HEK293 (cell line): ENCODE measurements around the gene FAM151B.

Experiments
- FEZF1 ChIP-seq: fragments of 450-650 bp; formaldehyde crosslinking; IDR thresholded peaks from 2 replicates; pipeline ENCODE4 v1.5.1; 2016; ENCODE audit warnings: missing biosample characterization, missing genetic modification characterization
- KLF16 ChIP-seq: fragments of 450-650 bp; formaldehyde crosslinking; IDR thresholded peaks from 2 replicates; pipeline ENCODE4 v1.5.1; 2017; ENCODE audit warnings: missing biosample characterization, missing genetic modification characterization
- TCF7L2 ChIP-seq: IDR thresholded peaks from 2 replicates; pipeline ENCODE4 v1.6.1; 2011; ENCODE audit warnings: low read depth, mild to moderate bottlenecking, inconsistent platforms, low read length, moderate library complexity, borderline replicate concordance
- ZBTB1 ChIP-seq: fragments of 450-650 bp; formaldehyde crosslinking; IDR thresholded peaks from 2 replicates; pipeline ENCODE4 v1.5.1; 2016; ENCODE audit warnings: missing biosample characterization, missing genetic modification characterization
- ZBTB7A ChIP-seq: fragments of 450-650 bp; formaldehyde crosslinking; IDR thresholded peaks from 2 replicates; pipeline ENCODE4 v1.5.1; 2016; ENCODE audit warnings: low read depth, missing biosample characterization, missing genetic modification characterization
- ZNF274 ChIP-seq, 2 experiments: fragments of 200-500 bp in 1 of 2; fragments of 450-650 bp in 1 of 2; sonication (Bioruptor generic) in 1 of 2; formaldehyde crosslinking in 1 of 2; IDR thresholded peaks; 2 replicates each; pipeline versions ENCODE4 v1.5.1 to v1.6.1; 2014 to 2016; ENCODE audit warnings: borderline replicate concordance in 1 of 2, inconsistent platforms in 1 of 2, low read length in 1 of 2, missing biosample characterization in 1 of 2, missing genetic modification characterization in 1 of 2
- ZNF391 ChIP-seq: fragments of 450-650 bp; formaldehyde crosslinking; IDR thresholded peaks from 2 replicates; pipeline ENCODE4 v1.5.1; 2016; ENCODE audit warnings: low read depth, missing biosample characterization, missing genetic modification characterization, borderline replicate concordance
- ZNF423 ChIP-seq: fragments of 450-650 bp; formaldehyde crosslinking; IDR thresholded peaks from 2 replicates; pipeline ENCODE4 v1.5.1; 2016; ENCODE audit warnings: missing biosample characterization, missing genetic modification characterization
- ZNF670 ChIP-seq: fragments of 450-650 bp; formaldehyde crosslinking; IDR thresholded peaks from 2 replicates; pipeline ENCODE4 v1.5.1; 2016; ENCODE audit warnings: missing biosample characterization, missing genetic modification characterization, low read depth
- ZNF768 ChIP-seq: fragments of 450-650 bp; formaldehyde crosslinking; IDR thresholded peaks from 2 replicates; pipeline ENCODE4 v1.5.1; 2018; ENCODE audit warnings: missing biosample characterization, mild to moderate bottlenecking, missing genetic modification characterization
- TF ChIP-seq, protein P1 (sequence below): fragments of 450-650 bp; formaldehyde crosslinking; IDR thresholded peaks from 2 replicates; pipeline ENCODE4 v1.5.1; 2016; ENCODE audit warnings: missing biosample characterization, missing genetic modification characterization
- TF ChIP-seq, protein P2 (sequence below): fragments of 450-650 bp; formaldehyde crosslinking; IDR thresholded peaks from 2 replicates; pipeline ENCODE4 v1.5.1; 2016; ENCODE audit warnings: missing biosample characterization, missing genetic modification characterization
- TF ChIP-seq, protein P3 (sequence below): fragments of 450-650 bp; formaldehyde crosslinking; IDR thresholded peaks from 2 replicates; pipeline ENCODE4 v1.5.1; 2016; ENCODE audit warnings: missing biosample characterization, missing genetic modification characterization
- TF ChIP-seq, protein P4 (sequence below): fragments of 450-650 bp; formaldehyde crosslinking; IDR thresholded peaks from 2 replicates; pipeline ENCODE4 v1.5.1; 2016; ENCODE audit warnings: missing biosample characterization, missing genetic modification characterization

DNA sequence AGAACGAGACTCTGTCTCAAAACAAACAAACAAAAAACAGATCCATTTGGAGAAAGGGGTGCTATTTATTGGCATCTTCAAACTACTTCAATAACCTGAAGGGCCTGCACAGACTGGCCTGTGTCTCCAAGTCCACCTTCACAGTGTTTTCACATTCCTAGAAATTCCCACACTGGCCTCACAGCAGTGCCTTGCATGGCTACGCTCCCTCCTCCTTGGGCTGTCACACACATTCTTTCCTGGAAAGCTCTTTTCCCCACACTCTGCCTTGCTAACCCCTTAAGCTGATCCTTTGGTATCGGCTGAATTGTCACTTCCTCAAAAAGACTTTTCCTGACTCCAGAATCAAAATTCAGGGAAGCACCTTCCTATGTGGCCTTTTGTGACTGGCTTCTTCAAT is 19.8 kb downstream of the FAM151B start:
- TF ChIP-seq, protein P1, sequence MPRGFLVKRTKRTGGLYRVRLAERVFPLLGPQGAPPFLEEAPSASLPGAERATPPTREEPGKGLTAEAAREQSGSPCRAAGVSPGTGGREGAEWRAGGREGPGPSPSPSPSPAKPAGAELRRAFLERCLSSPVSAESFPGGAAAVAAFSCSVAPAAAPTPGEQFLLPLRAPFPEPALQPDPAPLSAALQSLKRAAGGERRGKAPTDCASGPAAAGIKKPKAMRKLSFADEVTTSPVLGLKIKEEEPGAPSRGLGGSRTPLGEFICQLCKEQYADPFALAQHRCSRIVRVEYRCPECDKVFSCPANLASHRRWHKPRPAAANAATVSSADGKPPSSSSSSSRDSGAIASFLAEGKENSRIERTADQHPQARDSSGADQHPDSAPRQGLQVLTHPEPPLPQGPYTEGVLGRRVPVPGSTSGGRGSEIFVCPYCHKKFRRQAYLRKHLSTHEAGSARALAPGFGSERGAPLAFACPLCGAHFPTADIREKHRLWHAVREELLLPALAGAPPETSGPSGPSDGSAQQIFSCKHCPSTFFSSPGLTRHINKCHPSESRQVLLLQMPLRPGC (tag by site-specific recombination), result no peak
- TF ChIP-seq, protein P2, sequence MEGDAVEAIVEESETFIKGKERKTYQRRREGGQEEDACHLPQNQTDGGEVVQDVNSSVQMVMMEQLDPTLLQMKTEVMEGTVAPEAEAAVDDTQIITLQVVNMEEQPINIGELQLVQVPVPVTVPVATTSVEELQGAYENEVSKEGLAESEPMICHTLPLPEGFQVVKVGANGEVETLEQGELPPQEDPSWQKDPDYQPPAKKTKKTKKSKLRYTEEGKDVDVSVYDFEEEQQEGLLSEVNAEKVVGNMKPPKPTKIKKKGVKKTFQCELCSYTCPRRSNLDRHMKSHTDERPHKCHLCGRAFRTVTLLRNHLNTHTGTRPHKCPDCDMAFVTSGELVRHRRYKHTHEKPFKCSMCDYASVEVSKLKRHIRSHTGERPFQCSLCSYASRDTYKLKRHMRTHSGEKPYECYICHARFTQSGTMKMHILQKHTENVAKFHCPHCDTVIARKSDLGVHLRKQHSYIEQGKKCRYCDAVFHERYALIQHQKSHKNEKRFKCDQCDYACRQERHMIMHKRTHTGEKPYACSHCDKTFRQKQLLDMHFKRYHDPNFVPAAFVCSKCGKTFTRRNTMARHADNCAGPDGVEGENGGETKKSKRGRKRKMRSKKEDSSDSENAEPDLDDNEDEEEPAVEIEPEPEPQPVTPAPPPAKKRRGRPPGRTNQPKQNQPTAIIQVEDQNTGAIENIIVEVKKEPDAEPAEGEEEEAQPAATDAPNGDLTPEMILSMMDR (tag by site-specific recombination), result no peak
- TF ChIP-seq KLF16, result no peak
- no peak for TF ChIP-seq ZNF423 (tag by site-specific recombination)
- no peak for TF ChIP-seq ZNF391 (tag by site-specific recombination)
- TF ChIP-seq ZBTB7A (tag by site-specific recombination), result no peak
- no peak for TF ChIP-seq ZNF274 (IDR thresholded peaks at IDR 0.05; ENCODE audit: low read length)
- TF ChIP-seq ZNF274 (tag by site-specific recombination; IDR thresholded peaks at IDR 0.05; ENCODE audit: borderline replicate concordance), result no peak
- no peak for TF ChIP-seq ZNF768 (tag by site-specific recombination)
- TF ChIP-seq TCF7L2, result no peak
- TF ChIP-seq, protein P3, sequence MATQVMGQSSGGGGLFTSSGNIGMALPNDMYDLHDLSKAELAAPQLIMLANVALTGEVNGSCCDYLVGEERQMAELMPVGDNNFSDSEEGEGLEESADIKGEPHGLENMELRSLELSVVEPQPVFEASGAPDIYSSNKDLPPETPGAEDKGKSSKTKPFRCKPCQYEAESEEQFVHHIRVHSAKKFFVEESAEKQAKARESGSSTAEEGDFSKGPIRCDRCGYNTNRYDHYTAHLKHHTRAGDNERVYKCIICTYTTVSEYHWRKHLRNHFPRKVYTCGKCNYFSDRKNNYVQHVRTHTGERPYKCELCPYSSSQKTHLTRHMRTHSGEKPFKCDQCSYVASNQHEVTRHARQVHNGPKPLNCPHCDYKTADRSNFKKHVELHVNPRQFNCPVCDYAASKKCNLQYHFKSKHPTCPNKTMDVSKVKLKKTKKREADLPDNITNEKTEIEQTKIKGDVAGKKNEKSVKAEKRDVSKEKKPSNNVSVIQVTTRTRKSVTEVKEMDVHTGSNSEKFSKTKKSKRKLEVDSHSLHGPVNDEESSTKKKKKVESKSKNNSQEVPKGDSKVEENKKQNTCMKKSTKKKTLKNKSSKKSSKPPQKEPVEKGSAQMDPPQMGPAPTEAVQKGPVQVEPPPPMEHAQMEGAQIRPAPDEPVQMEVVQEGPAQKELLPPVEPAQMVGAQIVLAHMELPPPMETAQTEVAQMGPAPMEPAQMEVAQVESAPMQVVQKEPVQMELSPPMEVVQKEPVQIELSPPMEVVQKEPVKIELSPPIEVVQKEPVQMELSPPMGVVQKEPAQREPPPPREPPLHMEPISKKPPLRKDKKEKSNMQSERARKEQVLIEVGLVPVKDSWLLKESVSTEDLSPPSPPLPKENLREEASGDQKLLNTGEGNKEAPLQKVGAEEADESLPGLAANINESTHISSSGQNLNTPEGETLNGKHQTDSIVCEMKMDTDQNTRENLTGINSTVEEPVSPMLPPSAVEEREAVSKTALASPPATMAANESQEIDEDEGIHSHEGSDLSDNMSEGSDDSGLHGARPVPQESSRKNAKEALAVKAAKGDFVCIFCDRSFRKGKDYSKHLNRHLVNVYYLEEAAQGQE (tag by site-specific recombination), result no peak
- TF ChIP-seq, protein P4, sequence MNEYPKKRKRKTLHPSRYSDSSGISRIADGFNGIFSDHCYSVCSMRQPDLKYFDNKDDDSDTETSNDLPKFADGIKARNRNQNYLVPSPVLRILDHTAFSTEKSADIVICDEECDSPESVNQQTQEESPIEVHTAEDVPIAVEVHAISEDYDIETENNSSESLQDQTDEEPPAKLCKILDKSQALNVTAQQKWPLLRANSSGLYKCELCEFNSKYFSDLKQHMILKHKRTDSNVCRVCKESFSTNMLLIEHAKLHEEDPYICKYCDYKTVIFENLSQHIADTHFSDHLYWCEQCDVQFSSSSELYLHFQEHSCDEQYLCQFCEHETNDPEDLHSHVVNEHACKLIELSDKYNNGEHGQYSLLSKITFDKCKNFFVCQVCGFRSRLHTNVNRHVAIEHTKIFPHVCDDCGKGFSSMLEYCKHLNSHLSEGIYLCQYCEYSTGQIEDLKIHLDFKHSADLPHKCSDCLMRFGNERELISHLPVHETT, result no peak
- no peak for TF ChIP-seq ZBTB1 (tag by site-specific recombination)
- no peak for TF ChIP-seq ZNF670 (tag by site-specific recombination)
- no peak for TF ChIP-seq FEZF1 (tag by site-specific recombination)
